CD4-positive, alpha-beta T cell (primary cell): ENCODE measurements around the gene NLGN1. TPM values are rescaled to one million over a fixed set of nuclear protein-coding genes. Genes with fewer than 3 reads are reported as not detected.
A peak's percentile ranks its signal among the peaks of the same experiment; 100 is the strongest.

Source experiments
- ATAC-seq: fragments of 200-7000 bp; cut with Tn5 transposase; one replicate; pipeline ENCODE4 v1.10.0; 2022; ENCODE audit warnings: mild to moderate bottlenecking; ENCODE audit not compliant: poor library complexity
- CTCF ChIA-PET: fragments of 350-600 bp; sonication (Branson Sonifier 250); formaldehyde crosslinking; loops from one replicate; lab custom pipeline; 2021; ENCODE audit warnings: antibody characterized with exemption, inconsistent platforms; lab: Charles Lee
- POLR2A ChIA-PET: fragments of 350-600 bp; sonication (Branson Sonifier 250); formaldehyde crosslinking; loops from one replicate; lab custom pipeline; 2021; ENCODE audit warnings: antibody characterized with exemption, inconsistent platforms; lab: Charles Lee
- DNase-seq, 14 experiments: peaks; one replicate each; pipeline ENCODE4 v3.0.0-alpha.2; 2013 to 2020; ENCODE audit warnings: mixed read lengths in 2 of 14
- H3K27ac ChIP-seq, 2 donors: one replicate each; pipeline versions ENCODE4 v1.5.1 to v1.7.0; 2013; ENCODE audit warnings: low read length in 2 of 2, low read depth in 1 of 2, mild to moderate bottlenecking in 1 of 2
- H3K27me3 ChIP-seq, 2 experiments: 1 replicate in 1 of 2; 2 replicates in 1 of 2; pipeline versions ENCODE4 v1.6.1 to v1.7.0; 2013; ENCODE audit warnings: low read length in 2 of 2, control low read depth in 1 of 2, mild to moderate bottlenecking in 1 of 2, moderate library complexity in 1 of 2; ENCODE audit not compliant: insufficient read depth in 2 of 2, control insufficient read depth in 1 of 2
- H3K36me3 ChIP-seq: one replicate; pipeline ENCODE4 v1.6.1; 2013; ENCODE audit warnings: low read length, control low read depth; ENCODE audit not compliant: insufficient read depth
- H3K4me1 ChIP-seq: one replicate; pipeline ENCODE4 v1.6.1; 2013; ENCODE audit warnings: low read length, control low read depth; ENCODE audit not compliant: insufficient read depth
- H3K4me3 ChIP-seq: one replicate; pipeline ENCODE4 v1.5.1; 2013; ENCODE audit warnings: mild to moderate bottlenecking, low read length, moderate library complexity
- H3K9me3 ChIP-seq, 2 experiments: 1 replicate in 1 of 2; 2 replicates in 1 of 2; pipeline versions ENCODE4 v1.6.1 to v1.7.0; 2013; ENCODE audit warnings: low read length in 2 of 2, mild to moderate bottlenecking in 2 of 2, control low read depth in 1 of 2, moderate library complexity in 1 of 2; ENCODE audit not compliant: control insufficient read depth in 1 of 2, insufficient read depth in 1 of 2
- H3K27ac Mint-ChIP-seq: one replicate; pipeline ENCODE4 v1.8.0; 2020; ENCODE audit warnings: mixed read lengths
- H3K27me3 Mint-ChIP-seq: one replicate; pipeline ENCODE4 v1.8.0; 2021; ENCODE audit warnings: mixed read lengths
- H3K36me3 Mint-ChIP-seq: one replicate; pipeline ENCODE4 v1.8.0; 2021; ENCODE audit warnings: low read depth, mixed read lengths
- H3K4me1 Mint-ChIP-seq: one replicate; pipeline ENCODE4 v1.8.0; 2021; ENCODE audit warnings: low read depth, mixed read lengths
- H3K4me3 Mint-ChIP-seq: one replicate; pipeline ENCODE4 v1.8.0; 2020; ENCODE audit warnings: mild to moderate bottlenecking, mixed read lengths
- H3K9me3 Mint-ChIP-seq: one replicate; pipeline ENCODE4 v1.8.0; 2020; ENCODE audit warnings: mixed read lengths
- intact Hi-C, 2 experiments: fragments of 100-400 bp; cut with DNase I in 1 of 2; cut with micrococcal nuclease in 1 of 2; formaldehyde crosslinking; loops; one replicate each; pipeline versions ENCODE4 v1.15.1 to v1.9.0; 2023 to 2025; cut with DNase I, micrococcal nuclease
- total RNA-seq, 174 experiments: library from RNA in 2 of 174; stranded (reverse) in 2 of 174; gene quantifications; one replicate each; pipeline ENCODE4 v1.2.3 and lab custom pipeline; 2021 to 2026
- TF ChIP-seq, protein P1 (sequence below): fragments of 200-600 bp; IDR thresholded peaks from one replicate; pipeline ENCODE4 v1.8.0; 2022; ENCODE audit warnings: antibody characterized with exemption, mild to moderate bottlenecking

The NLGN1 gene
- total RNA-seq, 2 experiments from 2014 or later, result not detected

DNA sequence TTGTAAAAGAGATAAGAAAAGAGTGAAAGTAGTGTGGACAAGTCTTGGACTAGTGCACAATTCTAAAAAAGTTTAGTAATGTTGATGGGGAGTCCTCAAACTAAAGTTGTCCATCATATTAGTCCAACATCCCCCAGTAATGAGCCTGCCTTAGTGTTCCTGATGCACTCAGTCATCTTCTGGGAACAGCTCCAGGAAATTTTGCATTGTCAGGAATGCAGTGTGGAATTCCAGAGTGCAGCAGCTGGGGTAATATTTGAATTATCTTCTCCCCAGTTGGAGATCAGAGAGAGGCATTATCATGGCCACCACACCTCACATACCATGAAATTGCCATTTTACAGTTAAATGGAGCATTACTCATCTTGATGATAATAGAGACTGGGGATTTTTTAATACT is 932.8 kb downstream of the NLGN1 start:
- no peaks in the 10 kb centered on the region for H3K9me3 ChIP-seq
- no peak for ATAC-seq
- Mint-ChIP-seq H3K4me1 (no peaks in the 10 kb centered on the region), H3K27ac (no peak overlapping the region), H3K36me3 (no peaks in the 10 kb centered on the region), H3K27me3 (no peaks in the 10 kb centered on the region), H3K9me3 (peaks cover 12% of the 10 kb centered on the region), H3K4me3 (no peak overlapping the region)
- no peaks in the 10 kb centered on the region for H3K36me3 ChIP-seq
- intact Hi-C loops, result no loop called here
- H3K27ac ChIP-seq, result no peak overlapping the region
- CTCF ChIA-PET, result no interaction called here
- H3K27me3 ChIP-seq, result no peaks in the 10 kb centered on the region
- DNase-seq, result no peak
- TF ChIP-seq, protein P1, sequence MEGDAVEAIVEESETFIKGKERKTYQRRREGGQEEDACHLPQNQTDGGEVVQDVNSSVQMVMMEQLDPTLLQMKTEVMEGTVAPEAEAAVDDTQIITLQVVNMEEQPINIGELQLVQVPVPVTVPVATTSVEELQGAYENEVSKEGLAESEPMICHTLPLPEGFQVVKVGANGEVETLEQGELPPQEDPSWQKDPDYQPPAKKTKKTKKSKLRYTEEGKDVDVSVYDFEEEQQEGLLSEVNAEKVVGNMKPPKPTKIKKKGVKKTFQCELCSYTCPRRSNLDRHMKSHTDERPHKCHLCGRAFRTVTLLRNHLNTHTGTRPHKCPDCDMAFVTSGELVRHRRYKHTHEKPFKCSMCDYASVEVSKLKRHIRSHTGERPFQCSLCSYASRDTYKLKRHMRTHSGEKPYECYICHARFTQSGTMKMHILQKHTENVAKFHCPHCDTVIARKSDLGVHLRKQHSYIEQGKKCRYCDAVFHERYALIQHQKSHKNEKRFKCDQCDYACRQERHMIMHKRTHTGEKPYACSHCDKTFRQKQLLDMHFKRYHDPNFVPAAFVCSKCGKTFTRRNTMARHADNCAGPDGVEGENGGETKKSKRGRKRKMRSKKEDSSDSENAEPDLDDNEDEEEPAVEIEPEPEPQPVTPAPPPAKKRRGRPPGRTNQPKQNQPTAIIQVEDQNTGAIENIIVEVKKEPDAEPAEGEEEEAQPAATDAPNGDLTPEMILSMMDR, result no peak
- POLR2A ChIA-PET, result no interaction called here
- H3K4me3 ChIP-seq, result no peak overlapping the region
- no peaks in the 10 kb centered on the region for H3K4me1 ChIP-seq

DNA sequence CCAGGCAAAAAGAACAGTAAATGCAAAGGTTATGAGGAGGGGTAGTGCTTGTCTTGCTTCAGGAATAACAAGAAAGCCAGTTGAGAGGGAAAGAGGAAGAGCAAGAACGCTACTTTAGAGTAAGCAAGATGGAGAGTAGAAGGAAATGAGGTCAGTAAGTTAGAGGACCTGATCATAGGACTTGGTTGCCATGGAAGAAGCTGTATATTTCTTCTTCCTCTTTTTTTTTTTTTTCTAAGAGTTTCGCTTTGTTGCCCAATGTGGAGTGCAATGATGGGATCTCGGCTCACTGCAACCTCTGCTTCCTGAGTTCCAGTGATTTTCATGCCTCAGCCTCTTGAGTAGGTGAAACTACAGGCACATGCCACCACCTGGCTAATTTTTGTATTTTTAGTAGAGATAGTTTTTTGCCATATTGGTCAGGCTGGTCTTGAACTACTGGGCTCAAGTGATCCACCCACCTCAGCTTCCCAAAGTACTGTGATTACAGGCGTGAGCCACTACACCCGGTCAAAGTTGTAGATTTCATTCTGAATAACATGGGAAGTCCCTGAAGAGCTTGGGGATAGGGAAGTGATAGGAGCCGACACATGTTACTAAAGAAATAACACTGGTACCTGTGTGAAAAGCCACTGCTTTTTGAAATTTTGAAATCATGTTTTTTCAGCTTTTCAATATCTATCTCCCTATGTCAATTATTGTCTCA is 933.7 kb downstream of the NLGN1 start:
- TF ChIP-seq, protein P1, result no peak
- POLR2A ChIA-PET, result no interaction called here
- Mint-ChIP-seq H3K36me3 (no peaks in the 10 kb centered on the region), H3K4me3 (no peak overlapping the region), H3K4me1 (no peaks in the 10 kb centered on the region), H3K27me3 (no peaks in the 10 kb centered on the region), H3K27ac (no peak overlapping the region), H3K9me3 (peaks cover 12% of the 10 kb centered on the region)
- Histone ChIP-seq H3K4me1 (no peaks in the 10 kb centered on the region), H3K4me3 (no peak overlapping the region), H3K36me3 (no peaks in the 10 kb centered on the region), H3K27ac (no peak overlapping the region), H3K9me3 (no peaks in the 10 kb centered on the region), H3K27me3 (no peaks in the 10 kb centered on the region)
- DNase-seq, result peak in 3 of 14 experiments; percentile 5 to 36 (median 25)
- CTCF ChIA-PET, result no interaction called here
- intact Hi-C loops, result no loop called here
- ATAC-seq, result no peak

DNA sequence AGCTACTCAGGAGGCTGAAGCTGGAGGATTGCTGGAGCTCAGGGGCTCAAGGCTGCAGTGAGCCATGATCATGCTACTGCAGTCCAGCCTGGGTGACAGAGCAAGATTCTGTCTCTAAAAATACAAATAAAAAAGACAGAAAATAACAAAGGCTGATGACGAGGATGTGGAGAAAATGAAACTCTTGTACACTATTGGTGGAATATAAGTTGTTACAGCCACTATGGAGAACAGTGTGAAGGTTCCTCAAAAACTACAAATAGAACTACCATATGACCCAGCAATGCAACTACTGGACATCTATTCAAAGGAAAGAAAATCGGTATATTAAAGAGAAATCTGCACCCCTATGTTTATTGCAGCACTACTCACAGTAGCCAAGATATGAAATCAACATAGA is 934.8 kb downstream of the NLGN1 start:
- DNase-seq (no peak), ATAC-seq (no peak)
- H3K4me1 ChIP-seq, result no peaks in the 10 kb centered on the region
- TF ChIP-seq, protein P1, result no peak
- intact Hi-C loops, result no loop called here
- Mint-ChIP-seq H3K4me3 (no peak overlapping the region), H3K36me3 (no peaks in the 10 kb centered on the region), H3K27ac (no peak overlapping the region), H3K27me3 (no peaks in the 10 kb centered on the region), H3K4me1 (no peaks in the 10 kb centered on the region), H3K9me3 (peaks cover 12% of the 10 kb centered on the region)
- H3K36me3 ChIP-seq, result no peaks in the 10 kb centered on the region
- ChIA-PET POLR2A (no interaction called here), CTCF (no interaction called here)
- H3K9me3 ChIP-seq, result no peaks in the 10 kb centered on the region
- H3K4me3 ChIP-seq, result no peak overlapping the region
- H3K27me3 ChIP-seq, result no peaks in the 10 kb centered on the region
- no peak overlapping the region for H3K27ac ChIP-seq
